ENCODE measurements around the gene PTGIR.

DNA sequence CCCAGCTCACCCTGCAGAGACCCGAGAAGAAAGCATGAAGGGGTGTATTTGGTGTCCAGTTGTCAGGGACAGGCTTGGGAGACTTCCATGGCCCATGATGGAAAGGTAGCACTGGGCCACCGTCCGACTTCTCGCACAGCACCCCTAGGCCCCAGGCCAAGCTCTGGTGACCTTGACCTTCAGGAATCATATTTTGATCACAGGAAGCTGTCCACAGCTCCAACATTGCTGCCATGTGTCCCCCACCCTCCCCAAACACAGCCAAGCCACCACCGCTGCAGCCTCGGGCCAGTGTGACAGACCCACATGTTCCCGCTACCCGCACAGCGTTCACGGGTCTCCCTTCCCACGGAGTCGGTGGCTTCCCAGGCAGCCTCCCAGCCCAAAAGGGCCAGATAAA lies 842 bp upstream of the PTGIR start:
- TF ChIP-seq, protein P1, sequence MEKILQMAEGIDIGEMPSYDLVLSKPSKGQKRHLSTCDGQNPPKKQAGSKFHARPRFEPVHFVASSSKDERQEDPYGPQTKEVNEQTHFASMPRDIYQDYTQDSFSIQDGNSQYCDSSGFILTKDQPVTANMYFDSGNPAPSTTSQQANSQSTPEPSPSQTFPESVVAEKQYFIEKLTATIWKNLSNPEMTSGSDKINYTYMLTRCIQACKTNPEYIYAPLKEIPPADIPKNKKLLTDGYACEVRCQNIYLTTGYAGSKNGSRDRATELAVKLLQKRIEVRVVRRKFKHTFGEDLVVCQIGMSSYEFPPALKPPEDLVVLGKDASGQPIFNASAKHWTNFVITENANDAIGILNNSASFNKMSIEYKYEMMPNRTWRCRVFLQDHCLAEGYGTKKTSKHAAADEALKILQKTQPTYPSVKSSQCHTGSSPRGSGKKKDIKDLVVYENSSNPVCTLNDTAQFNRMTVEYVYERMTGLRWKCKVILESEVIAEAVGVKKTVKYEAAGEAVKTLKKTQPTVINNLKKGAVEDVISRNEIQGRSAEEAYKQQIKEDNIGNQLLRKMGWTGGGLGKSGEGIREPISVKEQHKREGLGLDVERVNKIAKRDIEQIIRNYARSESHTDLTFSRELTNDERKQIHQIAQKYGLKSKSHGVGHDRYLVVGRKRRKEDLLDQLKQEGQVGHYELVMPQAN (conservative IDR thresholded peaks at IDR 0.05): no peak
- TF ChIP-seq, protein P2, sequence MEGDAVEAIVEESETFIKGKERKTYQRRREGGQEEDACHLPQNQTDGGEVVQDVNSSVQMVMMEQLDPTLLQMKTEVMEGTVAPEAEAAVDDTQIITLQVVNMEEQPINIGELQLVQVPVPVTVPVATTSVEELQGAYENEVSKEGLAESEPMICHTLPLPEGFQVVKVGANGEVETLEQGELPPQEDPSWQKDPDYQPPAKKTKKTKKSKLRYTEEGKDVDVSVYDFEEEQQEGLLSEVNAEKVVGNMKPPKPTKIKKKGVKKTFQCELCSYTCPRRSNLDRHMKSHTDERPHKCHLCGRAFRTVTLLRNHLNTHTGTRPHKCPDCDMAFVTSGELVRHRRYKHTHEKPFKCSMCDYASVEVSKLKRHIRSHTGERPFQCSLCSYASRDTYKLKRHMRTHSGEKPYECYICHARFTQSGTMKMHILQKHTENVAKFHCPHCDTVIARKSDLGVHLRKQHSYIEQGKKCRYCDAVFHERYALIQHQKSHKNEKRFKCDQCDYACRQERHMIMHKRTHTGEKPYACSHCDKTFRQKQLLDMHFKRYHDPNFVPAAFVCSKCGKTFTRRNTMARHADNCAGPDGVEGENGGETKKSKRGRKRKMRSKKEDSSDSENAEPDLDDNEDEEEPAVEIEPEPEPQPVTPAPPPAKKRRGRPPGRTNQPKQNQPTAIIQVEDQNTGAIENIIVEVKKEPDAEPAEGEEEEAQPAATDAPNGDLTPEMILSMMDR (IDR thresholded peaks at IDR 0.05 in 2 of 3, conservative IDR thresholded peaks at IDR 0.05 in 1 of 3; ENCODE audit: control insufficient read depth in 2 of 3, extremely low read depth in 1 of 3, insufficient read depth in 1 of 3, low read depth in 3 of 3, low read length in 3 of 3): no peak
- TF ChIP-seq EGR1 (IDR thresholded peaks at IDR 0.05; ENCODE audit: borderline replicate concordance in 1 of 2, low read depth in 2 of 2, low read length in 2 of 2): no peak
- TF ChIP-seq PAX8 (IDR thresholded peaks at IDR 0.05): no peak
- no peak for TF ChIP-seq SUPT20H (IDR thresholded peaks at IDR 0.05; ENCODE audit: borderline replicate concordance, control insufficient read depth, low read depth, low read length)
- TF ChIP-seq POLR2AphosphoS5 (IDR thresholded peaks at IDR 0.05; ENCODE audit: low read length): no peak
- no peak for TF ChIP-seq POLR2A (IDR thresholded peaks at IDR 0.05; ENCODE audit: low read depth, low read length)
- no peak for TF ChIP-seq SIN3A (IDR thresholded peaks at IDR 0.05; ENCODE audit: low read depth, low read length)
- no peak for TF ChIP-seq EZH2 (IDR thresholded peaks at IDR 0.05; ENCODE audit: borderline replicate concordance, control insufficient read depth, low read depth, low read length)
- TF ChIP-seq SMAD5 (IDR thresholded peaks at IDR 0.05; ENCODE audit: low read depth): no peak
- TF ChIP-seq JUNB (IDR thresholded peaks at IDR 0.05): no peak
- TF ChIP-seq, protein P3, sequence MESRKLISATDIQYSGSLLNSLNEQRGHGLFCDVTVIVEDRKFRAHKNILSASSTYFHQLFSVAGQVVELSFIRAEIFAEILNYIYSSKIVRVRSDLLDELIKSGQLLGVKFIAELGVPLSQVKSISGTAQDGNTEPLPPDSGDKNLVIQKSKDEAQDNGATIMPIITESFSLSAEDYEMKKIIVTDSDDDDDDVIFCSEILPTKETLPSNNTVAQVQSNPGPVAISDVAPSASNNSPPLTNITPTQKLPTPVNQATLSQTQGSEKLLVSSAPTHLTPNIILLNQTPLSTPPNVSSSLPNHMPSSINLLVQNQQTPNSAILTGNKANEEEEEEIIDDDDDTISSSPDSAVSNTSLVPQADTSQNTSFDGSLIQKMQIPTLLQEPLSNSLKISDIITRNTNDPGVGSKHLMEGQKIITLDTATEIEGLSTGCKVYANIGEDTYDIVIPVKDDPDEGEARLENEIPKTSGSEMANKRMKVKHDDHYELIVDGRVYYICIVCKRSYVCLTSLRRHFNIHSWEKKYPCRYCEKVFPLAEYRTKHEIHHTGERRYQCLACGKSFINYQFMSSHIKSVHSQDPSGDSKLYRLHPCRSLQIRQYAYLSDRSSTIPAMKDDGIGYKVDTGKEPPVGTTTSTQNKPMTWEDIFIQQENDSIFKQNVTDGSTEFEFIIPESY (IDR thresholded peaks at IDR 0.05): no peak
- TF ChIP-seq ESRRA (IDR thresholded peaks at IDR 0.05; ENCODE audit: low read length): no peak

Data from GM12878 (cell line).